ENCODE measurements around the gene ARID3B. TPM values are rescaled to one million over a fixed set of nuclear protein-coding genes. Genes with fewer than 3 reads are reported as not detected.

The ARID3B gene
- total RNA-seq, 2 experiments from 2014 or later: 3.2 to 7.5 TPM

DNA sequence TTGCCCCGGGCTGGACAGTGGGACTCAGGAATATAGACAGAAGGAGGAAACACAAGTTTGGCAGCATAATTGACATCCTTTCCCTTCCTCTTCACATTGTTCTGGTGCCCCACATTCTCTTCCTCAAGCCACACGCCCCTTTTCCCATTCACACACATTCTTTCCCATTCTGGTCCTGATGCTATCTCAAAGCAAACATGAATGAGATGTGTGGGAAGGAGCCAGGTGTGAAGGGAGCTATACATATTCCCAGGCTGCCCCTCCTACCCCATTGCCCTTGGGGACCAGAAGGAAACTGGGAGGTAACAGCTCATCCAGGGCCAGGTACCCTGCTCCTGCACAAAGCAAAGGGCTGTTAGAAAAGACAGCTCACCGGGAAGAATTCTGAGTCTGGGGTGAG lies 51.2 kb downstream of the ARID3B start:
- H4K20me1 ChIP-seq (ENCODE audit: insufficient read depth, low read length): no peaks in the 10 kb centered on the region
- POLR2A ChIA-PET: no interaction called here
- no peak overlapping the region for H3K4me2 ChIP-seq (ENCODE audit: low read length)
- intact Hi-C loops (cut with micrococcal nuclease; ENCODE audit: unreplicated experiment): no loop called here
- H3K9me3 ChIP-seq (ENCODE audit: low read length): no peaks in the 10 kb centered on the region
- H3K4me3 ChIP-seq (ENCODE audit: low read depth, low read length, poor library complexity, severe bottlenecking): no peak overlapping the region
- H2AFZ ChIP-seq (ENCODE audit: low read length): no peak overlapping the region
- H3K27ac ChIP-seq (ENCODE audit: low read depth, low read length, poor library complexity, severe bottlenecking): no peak overlapping the region
- DNase-seq (ENCODE audit: low spot score): no peak
- H3K36me3 ChIP-seq (ENCODE audit: insufficient read depth, low read length): no peaks in the 10 kb centered on the region
- H3K4me1 ChIP-seq (ENCODE audit: insufficient read depth, low read length, poor library complexity, severe bottlenecking): no peaks in the 10 kb centered on the region
- no TSS peak for BruUV-seq (replicated peaks)
- no peaks in the 10 kb centered on the region for H3K79me2 ChIP-seq (ENCODE audit: insufficient read depth, low read depth, low read length)
- CTCF ChIA-PET (ENCODE audit: unreplicated experiment): no interaction called here
- no peaks in the 10 kb centered on the region for H3K9me2 ChIP-seq (ENCODE audit: insufficient read depth, low read length)
- no peak for TF ChIP-seq EZH2phosphoT487 (IDR thresholded peaks at IDR 0.05; ENCODE audit: borderline replicate concordance, low read depth, low read length)
- TF ChIP-seq, protein P1, sequence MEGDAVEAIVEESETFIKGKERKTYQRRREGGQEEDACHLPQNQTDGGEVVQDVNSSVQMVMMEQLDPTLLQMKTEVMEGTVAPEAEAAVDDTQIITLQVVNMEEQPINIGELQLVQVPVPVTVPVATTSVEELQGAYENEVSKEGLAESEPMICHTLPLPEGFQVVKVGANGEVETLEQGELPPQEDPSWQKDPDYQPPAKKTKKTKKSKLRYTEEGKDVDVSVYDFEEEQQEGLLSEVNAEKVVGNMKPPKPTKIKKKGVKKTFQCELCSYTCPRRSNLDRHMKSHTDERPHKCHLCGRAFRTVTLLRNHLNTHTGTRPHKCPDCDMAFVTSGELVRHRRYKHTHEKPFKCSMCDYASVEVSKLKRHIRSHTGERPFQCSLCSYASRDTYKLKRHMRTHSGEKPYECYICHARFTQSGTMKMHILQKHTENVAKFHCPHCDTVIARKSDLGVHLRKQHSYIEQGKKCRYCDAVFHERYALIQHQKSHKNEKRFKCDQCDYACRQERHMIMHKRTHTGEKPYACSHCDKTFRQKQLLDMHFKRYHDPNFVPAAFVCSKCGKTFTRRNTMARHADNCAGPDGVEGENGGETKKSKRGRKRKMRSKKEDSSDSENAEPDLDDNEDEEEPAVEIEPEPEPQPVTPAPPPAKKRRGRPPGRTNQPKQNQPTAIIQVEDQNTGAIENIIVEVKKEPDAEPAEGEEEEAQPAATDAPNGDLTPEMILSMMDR (conservative IDR thresholded peaks at IDR 0.05; ENCODE audit: low read length): no peak

GRCh38 chr15:74593122-74593521 lies 52.1 kb downstream of the ARID3B start:
- no peaks in the 10 kb centered on the region for H3K36me3 ChIP-seq (ENCODE audit: insufficient read depth, low read length)
- no peak for DNase-seq (ENCODE audit: low spot score)
- no peak overlapping the region for H2AFZ ChIP-seq (ENCODE audit: low read length)
- H3K4me3 ChIP-seq (ENCODE audit: low read depth, low read length, poor library complexity, severe bottlenecking): no peak overlapping the region
- H4K20me1 ChIP-seq (ENCODE audit: insufficient read depth, low read length): no peaks in the 10 kb centered on the region
- H3K79me2 ChIP-seq (ENCODE audit: insufficient read depth, low read depth, low read length): no peaks in the 10 kb centered on the region
- ChIA-PET POLR2A (no interaction called here), CTCF (ENCODE audit: unreplicated experiment) (no interaction called here)
- no peaks in the 10 kb centered on the region for H3K9me2 ChIP-seq (ENCODE audit: insufficient read depth, low read length)
- no peaks in the 10 kb centered on the region for H3K9me3 ChIP-seq (ENCODE audit: low read length)
- intact Hi-C loops (cut with micrococcal nuclease; ENCODE audit: unreplicated experiment): no loop called here
- BruUV-seq (replicated peaks): no TSS peak
- H3K4me2 ChIP-seq (ENCODE audit: low read length): no peak overlapping the region
- peaks cover 5% of the 10 kb centered on the region for H3K4me1 ChIP-seq (ENCODE audit: insufficient read depth, low read length, poor library complexity, severe bottlenecking)
- TF ChIP-seq EZH2phosphoT487 (IDR thresholded peaks at IDR 0.05; ENCODE audit: borderline replicate concordance, low read depth, low read length): no peak
- TF ChIP-seq, protein P1 (conservative IDR thresholded peaks at IDR 0.05; ENCODE audit: low read length): no peak
- H3K27ac ChIP-seq (ENCODE audit: low read depth, low read length, poor library complexity, severe bottlenecking): no peak overlapping the region

GRCh38 chr15:74594455-74594854 lies 53.4 kb downstream of the ARID3B start:
- no peaks in the 10 kb centered on the region for H3K9me3 ChIP-seq (ENCODE audit: low read length)
- H3K36me3 ChIP-seq (ENCODE audit: insufficient read depth, low read length): no peaks in the 10 kb centered on the region
- intact Hi-C loops (cut with micrococcal nuclease; ENCODE audit: unreplicated experiment): no loop called here
- no peak for DNase-seq (ENCODE audit: low spot score)
- ChIA-PET CTCF (ENCODE audit: unreplicated experiment) (no interaction called here), POLR2A (no interaction called here)
- no peaks in the 10 kb centered on the region for H4K20me1 ChIP-seq (ENCODE audit: insufficient read depth, low read length)
- H2AFZ ChIP-seq (ENCODE audit: low read length): no peak overlapping the region
- no peaks in the 10 kb centered on the region for H3K9me2 ChIP-seq (ENCODE audit: insufficient read depth, low read length)
- no peaks in the 10 kb centered on the region for H3K79me2 ChIP-seq (ENCODE audit: insufficient read depth, low read depth, low read length)
- no TSS peak for BruUV-seq (replicated peaks)
- no peak overlapping the region for H3K27ac ChIP-seq (ENCODE audit: low read depth, low read length, poor library complexity, severe bottlenecking)
- H3K4me2 ChIP-seq (ENCODE audit: low read length): no peak overlapping the region
- TF ChIP-seq, protein P1 (conservative IDR thresholded peaks at IDR 0.05; ENCODE audit: low read length): no peak
- no peak for TF ChIP-seq EZH2phosphoT487 (IDR thresholded peaks at IDR 0.05; ENCODE audit: borderline replicate concordance, low read depth, low read length)
- H3K4me3 ChIP-seq (ENCODE audit: low read depth, low read length, poor library complexity, severe bottlenecking): no peak overlapping the region
- H3K4me1 ChIP-seq (ENCODE audit: insufficient read depth, low read length, poor library complexity, severe bottlenecking): peaks cover 12% of the 10 kb centered on the region
